HL-60 (cell line): ENCODE measurements around the gene CRELD2.

Experiments used
- GABPA ChIP-seq: IDR thresholded peaks from 2 replicates; pipeline ENCODE4 v1.6.1; 2012; ENCODE audit warnings: low read depth
- POLR2AphosphoS5 ChIP-seq: IDR thresholded peaks from 2 replicates; pipeline ENCODE4 v1.6.1; 2012; ENCODE audit warnings: low read depth
- SPI1 ChIP-seq: IDR thresholded peaks from 2 replicates; pipeline ENCODE4 v1.6.1; 2012; ENCODE audit warnings: low read depth, mild to moderate bottlenecking, borderline replicate concordance
- TF ChIP-seq, protein P1 (sequence below): IDR thresholded peaks from one replicate; pipeline ENCODE4 v1.5.1; 2011; ENCODE audit warnings: low read length, control low read depth, inconsistent platforms; ENCODE audit not compliant: insufficient read depth
- TF ChIP-seq, protein P2 (sequence below): IDR thresholded peaks from 2 replicates; pipeline ENCODE4 v1.6.1; 2012; ENCODE audit warnings: low read depth; ENCODE audit not compliant: insufficient replicate concordance

DNA sequence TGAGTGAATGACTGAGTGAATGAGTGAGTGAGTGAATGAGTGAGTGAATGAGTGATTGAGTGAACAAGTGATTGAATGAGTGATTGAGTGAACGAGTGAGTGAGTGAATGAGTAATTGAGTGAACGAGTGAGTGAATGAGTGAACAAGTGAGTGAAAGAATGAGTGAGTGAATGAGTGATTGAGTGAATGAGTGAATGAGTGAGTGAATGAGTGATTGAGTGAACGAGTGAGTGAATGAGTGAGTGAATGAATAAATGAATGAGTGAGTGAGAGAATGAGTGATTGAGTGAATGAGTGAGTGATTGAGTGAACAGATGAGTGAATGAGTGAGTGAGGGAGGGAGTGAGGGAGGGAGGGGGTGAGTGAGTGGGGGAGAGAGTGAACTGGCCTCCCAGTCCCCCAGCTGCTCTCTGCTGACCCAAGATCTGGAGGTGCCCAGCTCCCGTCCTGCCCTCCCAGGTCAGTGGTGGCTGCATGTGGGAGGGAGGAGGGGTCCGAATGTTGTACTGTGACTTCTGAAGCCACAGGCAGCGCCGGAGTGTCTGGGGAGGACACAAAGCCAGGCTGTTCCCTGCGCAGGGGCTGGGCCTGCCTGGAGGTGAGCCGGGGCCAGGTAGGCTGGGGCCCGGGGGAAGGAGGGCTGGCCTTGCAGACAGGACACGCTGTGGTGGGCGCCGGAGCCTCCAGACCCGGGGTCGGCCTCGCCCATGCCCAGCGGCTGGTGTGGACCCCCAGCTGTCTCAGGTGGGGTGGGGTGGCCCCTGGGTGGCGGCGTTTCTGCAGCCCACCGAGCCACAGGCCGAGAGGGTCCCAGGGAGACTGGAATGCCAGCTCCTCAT is 24.4 kb downstream of the CRELD2 start:
- TF ChIP-seq, protein P1, sequence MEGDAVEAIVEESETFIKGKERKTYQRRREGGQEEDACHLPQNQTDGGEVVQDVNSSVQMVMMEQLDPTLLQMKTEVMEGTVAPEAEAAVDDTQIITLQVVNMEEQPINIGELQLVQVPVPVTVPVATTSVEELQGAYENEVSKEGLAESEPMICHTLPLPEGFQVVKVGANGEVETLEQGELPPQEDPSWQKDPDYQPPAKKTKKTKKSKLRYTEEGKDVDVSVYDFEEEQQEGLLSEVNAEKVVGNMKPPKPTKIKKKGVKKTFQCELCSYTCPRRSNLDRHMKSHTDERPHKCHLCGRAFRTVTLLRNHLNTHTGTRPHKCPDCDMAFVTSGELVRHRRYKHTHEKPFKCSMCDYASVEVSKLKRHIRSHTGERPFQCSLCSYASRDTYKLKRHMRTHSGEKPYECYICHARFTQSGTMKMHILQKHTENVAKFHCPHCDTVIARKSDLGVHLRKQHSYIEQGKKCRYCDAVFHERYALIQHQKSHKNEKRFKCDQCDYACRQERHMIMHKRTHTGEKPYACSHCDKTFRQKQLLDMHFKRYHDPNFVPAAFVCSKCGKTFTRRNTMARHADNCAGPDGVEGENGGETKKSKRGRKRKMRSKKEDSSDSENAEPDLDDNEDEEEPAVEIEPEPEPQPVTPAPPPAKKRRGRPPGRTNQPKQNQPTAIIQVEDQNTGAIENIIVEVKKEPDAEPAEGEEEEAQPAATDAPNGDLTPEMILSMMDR = no peak
- TF ChIP-seq POLR2AphosphoS5 = no peak
- TF ChIP-seq, protein P2, sequence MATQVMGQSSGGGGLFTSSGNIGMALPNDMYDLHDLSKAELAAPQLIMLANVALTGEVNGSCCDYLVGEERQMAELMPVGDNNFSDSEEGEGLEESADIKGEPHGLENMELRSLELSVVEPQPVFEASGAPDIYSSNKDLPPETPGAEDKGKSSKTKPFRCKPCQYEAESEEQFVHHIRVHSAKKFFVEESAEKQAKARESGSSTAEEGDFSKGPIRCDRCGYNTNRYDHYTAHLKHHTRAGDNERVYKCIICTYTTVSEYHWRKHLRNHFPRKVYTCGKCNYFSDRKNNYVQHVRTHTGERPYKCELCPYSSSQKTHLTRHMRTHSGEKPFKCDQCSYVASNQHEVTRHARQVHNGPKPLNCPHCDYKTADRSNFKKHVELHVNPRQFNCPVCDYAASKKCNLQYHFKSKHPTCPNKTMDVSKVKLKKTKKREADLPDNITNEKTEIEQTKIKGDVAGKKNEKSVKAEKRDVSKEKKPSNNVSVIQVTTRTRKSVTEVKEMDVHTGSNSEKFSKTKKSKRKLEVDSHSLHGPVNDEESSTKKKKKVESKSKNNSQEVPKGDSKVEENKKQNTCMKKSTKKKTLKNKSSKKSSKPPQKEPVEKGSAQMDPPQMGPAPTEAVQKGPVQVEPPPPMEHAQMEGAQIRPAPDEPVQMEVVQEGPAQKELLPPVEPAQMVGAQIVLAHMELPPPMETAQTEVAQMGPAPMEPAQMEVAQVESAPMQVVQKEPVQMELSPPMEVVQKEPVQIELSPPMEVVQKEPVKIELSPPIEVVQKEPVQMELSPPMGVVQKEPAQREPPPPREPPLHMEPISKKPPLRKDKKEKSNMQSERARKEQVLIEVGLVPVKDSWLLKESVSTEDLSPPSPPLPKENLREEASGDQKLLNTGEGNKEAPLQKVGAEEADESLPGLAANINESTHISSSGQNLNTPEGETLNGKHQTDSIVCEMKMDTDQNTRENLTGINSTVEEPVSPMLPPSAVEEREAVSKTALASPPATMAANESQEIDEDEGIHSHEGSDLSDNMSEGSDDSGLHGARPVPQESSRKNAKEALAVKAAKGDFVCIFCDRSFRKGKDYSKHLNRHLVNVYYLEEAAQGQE = no peak
- TF ChIP-seq SPI1 = no peak
- no peak for TF ChIP-seq GABPA
